Esophagus muscularis mucosa (tissue), 4 donors: ENCODE measurements around the gene MGLL.

Experiments used
- CTCF ChIP-seq, 3 experiments: fragments of 200-600 bp in 2 of 3; fragments of 450-650 bp in 1 of 3; sonication (generic) in 2 of 3; IDR thresholded peaks; one replicate each; pipeline ENCODE4 v1.5.1; 2017 to 2019; ENCODE audit warnings: antibody characterized with exemption in 3 of 3, mild to moderate bottlenecking in 2 of 3, moderate library complexity in 1 of 3
- EP300 ChIP-seq: sonication (generic); formaldehyde crosslinking; IDR thresholded peaks from one replicate; pipeline ENCODE4 v1.6.1; 2017; ENCODE audit warnings: antibody characterized with exemption
- POLR2A ChIP-seq: fragments of 450-650 bp; IDR thresholded peaks from one replicate; pipeline ENCODE4 v1.6.1; 2017; ENCODE audit warnings: antibody characterized with exemption, moderate library complexity, mild to moderate bottlenecking, low read depth
- POLR2AphosphoS5 ChIP-seq, 2 donors: sonication (generic); formaldehyde crosslinking; IDR thresholded peaks; one replicate each; pipeline ENCODE4 v1.6.1; 2017; ENCODE audit warnings: antibody characterized with exemption in 2 of 2

GRCh38 chr3:127697551-127698240 lies 124.6 kb downstream of the MGLL start:
- TF ChIP-seq CTCF (IDR thresholded peaks at IDR 0.05) (no peak), POLR2A (no peak), POLR2AphosphoS5 (IDR thresholded peaks at IDR 0.05) (peak; percentile 72 to 84), EP300 (no peak)
